ENCODE data around the gene GNAS.
A peak's percentile ranks its signal among the peaks of the same experiment; 100 is the strongest.

The GNAS gene

DNA sequence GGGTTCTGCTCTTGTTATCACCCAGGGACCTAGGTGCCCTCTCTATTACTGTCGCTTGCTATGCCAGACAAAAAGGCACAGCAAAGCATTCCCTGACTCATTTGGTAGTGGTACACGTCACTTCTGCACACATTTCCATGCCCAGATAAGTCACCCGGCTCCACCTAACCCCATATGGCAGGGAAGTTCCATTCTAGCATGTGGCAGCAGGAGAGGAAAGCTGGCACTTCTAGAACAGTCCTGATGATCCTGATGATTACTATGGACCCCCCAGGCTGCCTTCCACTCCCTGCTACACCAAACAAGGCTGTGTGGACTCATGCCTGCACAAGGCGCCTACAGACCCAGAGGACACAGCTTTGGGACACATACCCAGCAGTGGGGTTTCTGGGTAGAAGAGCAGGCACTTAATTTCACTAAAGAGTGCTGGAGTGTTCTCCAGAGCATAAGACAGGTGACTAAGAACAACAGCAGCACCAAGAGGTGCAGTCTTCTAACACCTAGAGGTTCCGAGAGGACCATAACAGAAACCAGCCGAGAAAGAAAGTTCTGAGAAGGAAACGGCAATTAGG is 75.1 kb downstream of the GNAS start:
- DNase-seq (ENCODE audit: low read depth) = no peak
- no peak overlapping the region for H3K4me3 ChIP-seq (ENCODE audit: low read depth, low read length)
- TF ChIP-seq, protein P1, sequence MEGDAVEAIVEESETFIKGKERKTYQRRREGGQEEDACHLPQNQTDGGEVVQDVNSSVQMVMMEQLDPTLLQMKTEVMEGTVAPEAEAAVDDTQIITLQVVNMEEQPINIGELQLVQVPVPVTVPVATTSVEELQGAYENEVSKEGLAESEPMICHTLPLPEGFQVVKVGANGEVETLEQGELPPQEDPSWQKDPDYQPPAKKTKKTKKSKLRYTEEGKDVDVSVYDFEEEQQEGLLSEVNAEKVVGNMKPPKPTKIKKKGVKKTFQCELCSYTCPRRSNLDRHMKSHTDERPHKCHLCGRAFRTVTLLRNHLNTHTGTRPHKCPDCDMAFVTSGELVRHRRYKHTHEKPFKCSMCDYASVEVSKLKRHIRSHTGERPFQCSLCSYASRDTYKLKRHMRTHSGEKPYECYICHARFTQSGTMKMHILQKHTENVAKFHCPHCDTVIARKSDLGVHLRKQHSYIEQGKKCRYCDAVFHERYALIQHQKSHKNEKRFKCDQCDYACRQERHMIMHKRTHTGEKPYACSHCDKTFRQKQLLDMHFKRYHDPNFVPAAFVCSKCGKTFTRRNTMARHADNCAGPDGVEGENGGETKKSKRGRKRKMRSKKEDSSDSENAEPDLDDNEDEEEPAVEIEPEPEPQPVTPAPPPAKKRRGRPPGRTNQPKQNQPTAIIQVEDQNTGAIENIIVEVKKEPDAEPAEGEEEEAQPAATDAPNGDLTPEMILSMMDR (conservative IDR thresholded peaks at IDR 0.05; ENCODE audit: low read depth, low read length) = no peak

DNA sequence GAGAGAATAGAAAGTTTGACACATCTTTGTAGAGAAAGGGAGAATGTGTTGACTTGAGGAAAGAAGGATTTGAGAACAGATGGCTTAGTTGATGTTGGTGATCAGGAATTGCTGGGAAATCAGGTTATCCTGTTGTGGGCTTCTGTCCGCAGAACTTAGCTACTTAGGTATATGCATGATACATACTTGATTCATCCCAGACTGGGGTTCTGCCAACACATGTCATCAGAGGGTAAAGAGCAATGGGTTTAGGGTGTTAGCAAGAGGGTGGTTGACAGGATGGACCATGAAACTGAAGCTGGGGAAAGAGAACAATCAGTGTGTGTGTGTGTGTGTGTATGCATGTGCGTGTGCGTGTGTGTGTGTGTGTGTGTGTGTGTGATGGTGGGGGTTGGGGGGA is 78.0 kb downstream of the GNAS start:
- no peak for DNase-seq (ENCODE audit: low read depth)
- TF ChIP-seq, protein P1 (conservative IDR thresholded peaks at IDR 0.05; ENCODE audit: low read depth, low read length) = no peak
- H3K4me3 ChIP-seq (ENCODE audit: low read depth, low read length) = no peak overlapping the region

DNA sequence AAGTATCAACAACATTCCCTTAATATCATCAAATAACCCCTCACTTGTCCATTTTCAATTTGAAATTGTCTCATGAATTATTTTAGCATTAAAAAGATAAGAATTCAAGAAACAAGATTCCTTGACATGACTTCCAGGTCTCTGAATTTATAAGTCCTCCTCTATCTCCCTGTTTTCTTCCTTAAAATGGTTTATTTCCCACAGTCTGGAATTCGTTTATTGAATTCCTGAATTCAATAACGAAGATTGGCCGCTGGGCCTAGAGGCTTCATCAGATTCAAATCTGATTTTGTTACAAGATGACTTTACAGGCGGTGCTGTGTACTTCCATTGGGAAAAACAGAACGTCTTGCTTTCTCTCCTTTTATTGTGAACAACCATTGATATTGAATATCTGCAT is 79.7 kb downstream of the GNAS start:
- TF ChIP-seq, protein P1 (conservative IDR thresholded peaks at IDR 0.05; ENCODE audit: low read depth, low read length) = no peak
- no peak for DNase-seq (ENCODE audit: low read depth)
- H3K4me3 ChIP-seq (ENCODE audit: low read depth, low read length) = no peak overlapping the region

DNA sequence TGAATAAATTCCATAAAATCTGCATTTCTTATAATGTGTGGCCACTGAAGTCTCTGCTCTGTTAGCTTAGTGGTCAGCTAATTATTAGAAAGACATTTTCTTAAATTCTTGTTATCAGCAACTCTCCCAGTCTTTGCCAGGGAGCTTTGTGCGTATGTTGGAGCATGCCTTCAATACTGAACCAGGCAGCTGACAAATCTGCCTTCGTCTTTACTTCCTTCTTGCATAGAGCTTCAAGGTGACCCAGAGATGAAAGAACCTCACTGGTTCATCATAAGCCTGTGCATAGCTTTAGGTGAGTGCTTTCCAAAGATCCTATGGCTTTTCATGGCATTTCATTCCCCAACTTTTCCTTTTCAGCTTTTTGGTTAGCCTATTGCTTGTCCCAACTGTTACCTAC is 85.6 kb downstream of the GNAS start:
- no peak for DNase-seq (ENCODE audit: low read depth)
- no peak overlapping the region for H3K4me3 ChIP-seq (ENCODE audit: low read depth, low read length)
- TF ChIP-seq, protein P1 (conservative IDR thresholded peaks at IDR 0.05; ENCODE audit: low read depth, low read length) = no peak

DNA sequence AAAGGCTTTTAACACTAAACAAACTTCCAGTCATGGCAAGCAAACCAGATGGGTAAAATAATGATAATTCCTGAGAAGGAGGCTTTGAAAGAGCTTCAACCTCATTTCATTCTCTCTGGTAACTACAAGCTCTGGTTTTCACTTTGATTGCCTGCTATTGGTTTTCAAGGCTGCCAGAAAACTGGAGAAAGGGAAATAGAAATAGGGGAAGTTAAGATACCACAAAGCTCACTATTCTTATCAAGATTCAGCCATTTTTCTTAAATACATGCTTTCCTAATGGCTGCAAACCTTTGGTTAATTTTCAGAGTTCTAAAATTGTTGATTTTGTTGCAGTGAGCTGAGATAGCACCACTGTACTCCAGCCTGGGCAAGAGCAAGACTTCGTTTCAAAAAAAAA is 86.0 kb downstream of the GNAS start:
- DNase-seq (ENCODE audit: low read depth) = no peak

DNA sequence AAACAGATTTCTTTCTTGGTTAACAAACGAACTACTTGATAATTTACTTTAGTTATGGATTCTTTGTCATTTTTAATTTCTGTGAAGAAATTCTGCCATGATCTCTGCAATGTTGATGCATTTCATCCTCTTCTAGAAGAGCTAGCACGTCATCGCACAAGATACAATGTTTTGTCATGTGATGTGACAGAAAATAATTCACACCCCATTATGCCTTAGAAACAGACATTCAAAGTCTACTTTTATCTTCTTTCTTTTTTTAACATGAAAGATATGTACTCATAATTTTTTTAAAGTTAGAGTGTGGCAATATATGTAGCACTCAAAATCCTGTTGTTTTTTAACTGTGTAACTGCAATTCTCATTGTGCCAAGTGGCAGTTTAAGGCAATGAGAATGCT is 89.0 kb downstream of the GNAS start:
- H3K4me3 ChIP-seq (ENCODE audit: low read depth, low read length) = no peak overlapping the region
- no peak for DNase-seq (ENCODE audit: low read depth)
- TF ChIP-seq, protein P1 (conservative IDR thresholded peaks at IDR 0.05; ENCODE audit: low read depth, low read length) = no peak

More for the DNA sequence above, 86.0 kb downstream of the GNAS start:
- H3K4me3 ChIP-seq (ENCODE audit: low read depth, low read length) = no peak overlapping the region
- TF ChIP-seq, protein P1 (conservative IDR thresholded peaks at IDR 0.05; ENCODE audit: low read depth, low read length) = no peak

DNA sequence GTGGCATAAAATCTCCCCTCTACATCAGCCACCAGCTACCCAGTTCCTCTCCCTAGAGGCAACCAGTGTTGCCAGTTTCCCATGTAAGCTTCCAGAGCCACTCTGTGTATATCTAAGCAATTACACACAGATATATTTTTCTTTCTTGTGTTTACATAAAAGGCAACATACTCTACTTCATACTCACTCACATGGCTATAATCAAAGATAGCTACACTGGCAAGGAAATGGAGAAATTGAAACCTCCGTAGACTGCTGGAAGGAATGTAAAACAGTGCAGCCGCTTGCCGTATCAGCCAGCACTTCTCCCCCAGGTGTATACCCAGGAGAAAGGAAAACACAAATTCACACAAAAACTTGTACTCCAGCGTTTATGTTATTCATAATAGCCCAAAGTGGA is 90.0 kb downstream of the GNAS start:
- TF ChIP-seq, protein P1 (conservative IDR thresholded peaks at IDR 0.05; ENCODE audit: low read depth, low read length) = peak; percentile 20

More for the DNA sequence above, 90.0 kb downstream of the GNAS start:
- peak; percentile 12 for DNase-seq (ENCODE audit: low read depth)
- no peak overlapping the region for H3K4me3 ChIP-seq (ENCODE audit: low read depth, low read length)

Measured in choroid plexus epithelial cell (primary cell).